Stimulated activated CD8-positive, alpha-beta memory T cell treated with anti-CD3 and anti-CD28 coated beads, Interleukin-4, amount 100 ng/mL, for 24 hours (primary cell): Measurements from ENCODE around the gene DGKQ.
A peak's percentile ranks its signal among the peaks of the same experiment; 100 is the strongest.

Source experiments
- DNase-seq: peaks from one replicate; pipeline ENCODE4 v3.0.0-alpha.2; 2020; ENCODE audit warnings: low read depth

DGKQ gene

GRCh38 chr4:973431-974397 lies at the start of gene DGKQ:
Gene DGKQ, minus strand, starts transcription at chr4:973569. Its CDS starts 87 bp downstream, at chr4:973482.
- DNase-seq, result peak; percentile 78

- no peak for DNase-seq
Observed at GRCh38 chr4:1022739-1023066, 49.3 kb upstream of the DGKQ start.

- no peak for DNase-seq
Observed at GRCh38 chr4:1022051-1022738, 48.8 kb upstream of the DGKQ start.

- no peak for DNase-seq
Observed at GRCh38 chr4:1021386-1022050, 48.1 kb upstream of the DGKQ start.

GRCh38 chr4:1019729-1020470 lies 46.5 kb upstream of the DGKQ start:
- DNase-seq, result no peak

- no peak for DNase-seq
Observed at GRCh38 chr4:1019320-1019719, 46.0 kb upstream of the DGKQ start.

- DNase-seq, result no peak
Observed at GRCh38 chr4:1018147-1019020, 45.0 kb upstream of the DGKQ start.

GRCh38 chr4:1017706-1018105 lies 44.3 kb upstream of the DGKQ start:
- no peak for DNase-seq

GRCh38 chr4:1017211-1017610 lies 43.8 kb upstream of the DGKQ start:
- no peak for DNase-seq

- no peak for DNase-seq
Observed at GRCh38 chr4:1015746-1016145, 42.4 kb upstream of the DGKQ start.

- no peak for DNase-seq
Observed at GRCh38 chr4:1015179-1015578, 41.8 kb upstream of the DGKQ start.

GRCh38 chr4:1014291-1015167 lies 41.2 kb upstream of the DGKQ start:
- DNase-seq, result no peak

GRCh38 chr4:1013225-1014073 lies 40.1 kb upstream of the DGKQ start:
- no peak for DNase-seq

- no peak for DNase-seq
Observed at GRCh38 chr4:1012034-1012739, 38.8 kb upstream of the DGKQ start.

- DNase-seq, result no peak
Observed at GRCh38 chr4:1011666-1012033, 38.3 kb upstream of the DGKQ start.

GRCh38 chr4:1011022-1011665 lies 37.8 kb upstream of the DGKQ start, which contains the start of gene FGFRL1:
Gene FGFRL1, plus strand, starts transcription at chr4:1011626. Its CDS starts 860 bp downstream, at chr4:1012486.
- peak; percentile 88 for DNase-seq

GRCh38 chr4:1010395-1011021 lies 37.1 kb upstream of the DGKQ start:
- peak; percentile 54 for DNase-seq
